Measurements from ENCODE around the gene TPM1. TPM values are rescaled to one million over a fixed set of nuclear protein-coding genes. Genes with fewer than 3 reads are reported as not detected.
A peak's percentile ranks its signal among the peaks of the same experiment; 100 is the strongest.

TPM1 gene
- total and polyA plus RNA-seq, 2 experiments from 2014 or later = 2,012 to 3,072 TPM

DNA sequence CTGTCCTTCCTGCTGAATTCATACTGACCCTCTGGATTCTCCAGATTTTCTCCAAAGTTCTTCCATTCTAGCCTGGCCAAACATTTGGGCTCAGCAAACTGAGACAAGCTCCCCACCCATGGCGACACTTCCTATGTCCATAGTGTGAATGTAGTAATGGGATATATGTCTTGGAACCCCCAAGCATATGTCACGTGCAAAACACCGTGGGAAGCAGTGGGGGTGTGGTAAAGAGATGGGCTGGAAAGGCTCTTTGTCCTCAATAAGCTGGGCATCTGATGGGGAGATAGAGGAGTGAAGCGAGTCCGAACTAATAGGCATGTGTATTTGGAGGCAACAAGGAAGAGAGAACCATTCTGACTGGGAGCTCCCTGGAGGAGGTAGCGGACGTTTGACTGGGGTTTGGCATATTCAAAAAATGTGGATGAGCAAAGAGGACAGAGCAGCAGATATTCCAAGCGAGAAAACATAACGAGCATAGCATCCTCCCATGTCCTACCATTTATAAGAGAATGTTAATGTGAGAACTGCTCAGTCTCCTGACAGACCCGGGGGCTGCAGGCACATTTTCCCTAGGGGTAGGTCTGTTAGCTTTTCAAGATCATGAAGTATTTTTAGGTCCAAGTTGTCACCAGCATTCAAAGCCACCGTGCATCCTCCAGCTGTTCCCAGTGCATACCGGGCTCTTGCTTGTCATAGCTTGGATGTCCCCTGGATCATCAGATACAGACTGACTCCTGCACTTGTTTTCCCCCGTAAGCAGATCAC, 25.6 kb downstream of the TPM1 start:
- H2AFZ ChIP-seq = no peak overlapping the region
- H3K4me2 ChIP-seq (ENCODE audit: unreplicated experiment) = no peak overlapping the region
- peaks cover 36% of the 10 kb centered on the region for H3K79me2 ChIP-seq (ENCODE audit: insufficient read depth)
- peaks cover 99% of the 10 kb centered on the region for H3F3A ChIP-seq (ENCODE audit: insufficient read depth)
- no peak overlapping the region for H3K4me3 ChIP-seq
- H3K9ac ChIP-seq = peak overlapping the region; percentile 17; the same call in 1 of the 2 replicates
- H3K9me2 ChIP-seq (ENCODE audit: insufficient read depth) = no peaks in the 10 kb centered on the region
- no peak for DNase-seq
- H3K27me3 ChIP-seq (replicated peaks; ENCODE audit: insufficient read depth) = no peaks in the 10 kb centered on the region
- in situ Hi-C loops (cut with MboI) = no loop called here
- TF ChIP-seq EZH2phosphoT487 (IDR thresholded peaks at IDR 0.05; ENCODE audit: insufficient read depth, low read depth) (no peak), EZH2 (IDR thresholded peaks at IDR 0.05; ENCODE audit: insufficient read depth, poor library complexity, severe bottlenecking) (no peak)
- H3K36me3 ChIP-seq (ENCODE audit: low read depth) = peaks cover 88% of the 10 kb centered on the region
- 0 out of 2 replicates have a peak, but pooled peaks cover 5% of the 10 kb centered on the region for H4K20me1 ChIP-seq (ENCODE audit: insufficient read depth)
- peaks cover 25% of the 10 kb centered on the region for H3K4me1 ChIP-seq (ENCODE audit: insufficient read depth)
- no peaks in the 10 kb centered on the region for H3K9me3 ChIP-seq (ENCODE audit: low read depth)
- peak overlapping the region; percentile 71 for H3K27ac ChIP-seq
- WGBS, 2 experiments (ENCODE audit: low coverage in 1 of 2, low lambda C conversion rate in 2 of 2, missing lambda C conversion rate in 2 of 2) = 88% methylated on average over 13 of the region's 13 CpGs

DNA sequence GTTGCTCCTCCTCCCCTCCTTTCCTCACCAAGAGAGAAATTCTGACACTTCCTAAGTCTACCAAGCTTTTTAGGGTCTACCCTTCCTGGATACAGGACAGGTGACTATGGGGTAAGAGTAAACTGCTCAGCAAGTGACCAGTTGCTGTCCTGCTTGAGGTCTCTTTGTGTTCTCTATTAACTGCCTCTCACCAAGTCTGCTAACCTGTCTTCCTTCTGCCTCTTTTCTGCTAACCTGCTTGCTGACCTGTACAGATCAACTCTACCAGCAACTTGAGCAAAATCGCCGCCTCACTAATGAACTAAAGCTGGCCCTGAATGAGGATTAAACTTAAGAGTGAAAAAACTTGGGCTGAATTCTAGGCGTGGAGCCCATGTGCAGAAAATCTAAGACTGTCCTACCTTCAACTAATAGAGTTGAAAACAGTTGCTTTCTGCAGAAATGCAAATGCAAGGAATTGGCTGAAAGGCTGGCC, 27.1 kb downstream of the TPM1 start:
- Histone ChIP-seq H3K36me3 (ENCODE audit: low read depth) (peaks cover 74% of the 10 kb centered on the region), H3K9me3 (ENCODE audit: low read depth) (no peaks in the 10 kb centered on the region), H3K9ac (peak overlapping the region; percentile 12; the same call in 1 of the 2 replicates), H3F3A (ENCODE audit: insufficient read depth) (peaks cover 99% of the 10 kb centered on the region), H2AFZ (no peak overlapping the region), H3K79me2 (ENCODE audit: insufficient read depth) (peaks cover 24% of the 10 kb centered on the region), H3K4me2 (ENCODE audit: unreplicated experiment) (no peak overlapping the region), H3K27ac (peak overlapping the region; percentile 71), H3K27me3 (replicated peaks; ENCODE audit: insufficient read depth) (no peaks in the 10 kb centered on the region), H3K9me2 (ENCODE audit: insufficient read depth) (no peaks in the 10 kb centered on the region), H3K4me1 (ENCODE audit: insufficient read depth) (peaks cover 24% of the 10 kb centered on the region), H3K4me3 (no peak overlapping the region), H4K20me1 (ENCODE audit: insufficient read depth) (0 out of 2 replicates have a peak, but pooled peaks cover 5% of the 10 kb centered on the region)
- in situ Hi-C loops (cut with MboI) = no loop called here
- TF ChIP-seq EZH2phosphoT487 (IDR thresholded peaks at IDR 0.05; ENCODE audit: insufficient read depth, low read depth) (no peak), EZH2 (IDR thresholded peaks at IDR 0.05; ENCODE audit: insufficient read depth, poor library complexity, severe bottlenecking) (no peak)
- 94 to 95% methylated on average over 3 of the region's 3 CpGs for WGBS, 2 experiments (ENCODE audit: low coverage in 1 of 2, low lambda C conversion rate in 2 of 2, missing lambda C conversion rate in 2 of 2)
- DNase-seq = peak; percentile 35

DNA sequence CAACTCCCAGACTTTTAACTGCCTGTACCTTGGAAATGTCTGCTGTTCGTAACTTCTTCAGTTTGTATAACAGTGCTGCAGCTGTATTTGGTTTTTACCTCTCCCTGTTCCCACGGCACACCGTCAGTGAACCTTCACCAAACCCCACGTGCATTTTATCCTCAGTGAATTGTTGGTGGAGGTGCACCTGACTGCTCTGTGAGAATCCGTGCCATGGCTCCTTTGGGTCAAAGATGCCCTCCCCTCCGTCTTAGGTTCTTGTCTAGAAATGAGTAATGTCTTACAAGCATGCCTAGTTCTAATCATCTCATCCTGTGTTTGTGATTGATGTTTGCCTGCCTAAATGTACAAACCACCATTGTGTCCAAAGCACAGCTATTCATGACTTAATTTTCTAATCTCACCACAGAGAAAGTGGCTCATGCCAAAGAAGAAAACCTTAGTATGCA, 28.2 kb downstream of the TPM1 start:
- peaks cover 64% of the 10 kb centered on the region for H3K36me3 ChIP-seq (ENCODE audit: low read depth)
- peaks cover 97% of the 10 kb centered on the region for H3F3A ChIP-seq (ENCODE audit: insufficient read depth)
- H3K4me2 ChIP-seq (ENCODE audit: unreplicated experiment) = no peak overlapping the region
- TF ChIP-seq EZH2 (IDR thresholded peaks at IDR 0.05; ENCODE audit: insufficient read depth, poor library complexity, severe bottlenecking) = no peak
- TF ChIP-seq EZH2phosphoT487 (IDR thresholded peaks at IDR 0.05; ENCODE audit: insufficient read depth, low read depth) = no peak
- peak overlapping the region; percentile 23 for H3K9ac ChIP-seq
- no peaks in the 10 kb centered on the region for H3K27me3 ChIP-seq (replicated peaks; ENCODE audit: insufficient read depth)
- 0 out of 2 replicates have a peak, but pooled peaks cover 5% of the 10 kb centered on the region for H4K20me1 ChIP-seq (ENCODE audit: insufficient read depth)
- H3K4me3 ChIP-seq = no peak overlapping the region
- peak; percentile 39 for DNase-seq
- H3K9me3 ChIP-seq (ENCODE audit: low read depth) = no peaks in the 10 kb centered on the region
- H2AFZ ChIP-seq = no peak overlapping the region
- WGBS, 2 experiments (ENCODE audit: low coverage in 1 of 2, low lambda C conversion rate in 2 of 2, missing lambda C conversion rate in 2 of 2) = 82 to 84% methylated on average over 6 of the region's 6 CpGs
- in situ Hi-C loops (cut with MboI) = no loop called here
- H3K27ac ChIP-seq = peak overlapping the region; percentile 71
- peaks cover 35% of the 10 kb centered on the region for H3K4me1 ChIP-seq (ENCODE audit: insufficient read depth)
- H3K79me2 ChIP-seq (ENCODE audit: insufficient read depth) = peaks cover 19% of the 10 kb centered on the region
- no peaks in the 10 kb centered on the region for H3K9me2 ChIP-seq (ENCODE audit: insufficient read depth)

DNA sequence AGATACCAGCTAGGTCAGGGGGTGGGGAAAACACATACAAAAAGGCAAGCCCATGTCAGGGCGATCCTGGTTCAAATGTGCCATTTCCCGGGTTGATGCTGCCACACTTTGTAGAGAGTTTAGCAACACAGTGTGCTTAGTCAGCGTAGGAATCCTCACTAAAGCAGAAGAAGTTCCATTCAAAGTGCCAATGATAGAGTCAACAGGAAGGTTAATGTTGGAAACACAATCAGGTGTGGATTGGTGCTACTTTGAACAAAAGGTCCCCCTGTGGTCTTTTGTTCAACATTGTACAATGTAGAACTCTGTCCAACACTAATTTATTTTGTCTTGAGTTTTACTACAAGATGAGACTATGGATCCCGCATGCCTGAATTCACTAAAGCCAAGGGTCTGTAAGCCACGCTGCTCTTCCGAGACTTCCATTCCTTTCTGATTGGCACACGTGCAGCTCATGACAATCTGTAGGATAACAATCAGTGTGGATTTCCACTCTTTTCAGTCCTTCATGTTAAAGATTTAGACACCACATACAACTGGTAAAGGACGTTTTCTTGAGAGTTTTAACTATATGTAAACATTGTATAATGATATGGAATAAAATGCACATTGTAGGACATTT, 28.9 kb downstream of the TPM1 start:
- 86 to 87% methylated on average over 8 of the region's 8 CpGs for WGBS, 2 experiments (ENCODE audit: low coverage in 1 of 2, low lambda C conversion rate in 2 of 2, missing lambda C conversion rate in 2 of 2)
- DNase-seq = peak; percentile 31
- peaks cover 13% of the 10 kb centered on the region for H3K79me2 ChIP-seq (ENCODE audit: insufficient read depth)
- in situ Hi-C loops (cut with MboI) = no loop called here
- TF ChIP-seq EZH2phosphoT487 (IDR thresholded peaks at IDR 0.05; ENCODE audit: insufficient read depth, low read depth) (no peak), EZH2 (IDR thresholded peaks at IDR 0.05; ENCODE audit: insufficient read depth, poor library complexity, severe bottlenecking) (no peak)
- H3K4me2 ChIP-seq (ENCODE audit: unreplicated experiment) = no peak overlapping the region
- H3K9me3 ChIP-seq (ENCODE audit: low read depth) = no peaks in the 10 kb centered on the region
- no peak overlapping the region for H3K4me3 ChIP-seq
- H3K4me1 ChIP-seq (ENCODE audit: insufficient read depth) = peaks cover 29% of the 10 kb centered on the region; the same call in 1 of the 2 replicates
- H4K20me1 ChIP-seq (ENCODE audit: insufficient read depth) = 0 out of 2 replicates have a peak, but pooled peaks cover 5% of the 10 kb centered on the region
- H3F3A ChIP-seq (ENCODE audit: insufficient read depth) = peaks cover 90% of the 10 kb centered on the region
- H3K9me2 ChIP-seq (ENCODE audit: insufficient read depth) = no peaks in the 10 kb centered on the region
- H3K36me3 ChIP-seq (ENCODE audit: low read depth) = peaks cover 57% of the 10 kb centered on the region
- peak overlapping the region; percentile 71 for H3K27ac ChIP-seq
- peak overlapping the region; percentile 23; the same call in 1 of the 2 replicates for H3K9ac ChIP-seq
- H3K27me3 ChIP-seq (replicated peaks; ENCODE audit: insufficient read depth) = no peaks in the 10 kb centered on the region
- H2AFZ ChIP-seq = no peak overlapping the region

Data from GM23248 (cell line).